HUES48 (cell line): ENCODE measurements around the gene WDR43.

Experiments used
- H3K27ac ChIP-seq: one replicate; pipeline ENCODE4 v1.7.0; 2013; ENCODE audit warnings: low read depth, low read length, inconsistent platforms
- H3K27me3 ChIP-seq: 2 replicates; pipeline ENCODE4 v1.6.1; 2013; ENCODE audit warnings: mild to moderate bottlenecking, low read length; ENCODE audit not compliant: control insufficient read depth, insufficient read depth
- H3K36me3 ChIP-seq: 2 replicates; pipeline ENCODE4 v1.6.1; 2013; ENCODE audit warnings: low read length; ENCODE audit not compliant: control insufficient read depth, insufficient read depth
- H3K4me1 ChIP-seq: 2 replicates; pipeline ENCODE4 v1.6.1; 2013; ENCODE audit warnings: mild to moderate bottlenecking, low read length; ENCODE audit not compliant: control insufficient read depth, insufficient read depth
- H3K4me3 ChIP-seq: 2 replicates; pipeline ENCODE4 v1.5.1; 2013; ENCODE audit warnings: mild to moderate bottlenecking, low read depth, low read length
- H3K9ac ChIP-seq: 2 replicates; pipeline ENCODE4 v1.6.1; 2013; ENCODE audit warnings: mild to moderate bottlenecking, low read depth, low read length, moderate library complexity
- H3K9me3 ChIP-seq: 2 replicates; pipeline ENCODE4 v1.6.1; 2013; ENCODE audit warnings: low read length; ENCODE audit not compliant: control insufficient read depth, insufficient read depth

WDR43 gene

DNA sequence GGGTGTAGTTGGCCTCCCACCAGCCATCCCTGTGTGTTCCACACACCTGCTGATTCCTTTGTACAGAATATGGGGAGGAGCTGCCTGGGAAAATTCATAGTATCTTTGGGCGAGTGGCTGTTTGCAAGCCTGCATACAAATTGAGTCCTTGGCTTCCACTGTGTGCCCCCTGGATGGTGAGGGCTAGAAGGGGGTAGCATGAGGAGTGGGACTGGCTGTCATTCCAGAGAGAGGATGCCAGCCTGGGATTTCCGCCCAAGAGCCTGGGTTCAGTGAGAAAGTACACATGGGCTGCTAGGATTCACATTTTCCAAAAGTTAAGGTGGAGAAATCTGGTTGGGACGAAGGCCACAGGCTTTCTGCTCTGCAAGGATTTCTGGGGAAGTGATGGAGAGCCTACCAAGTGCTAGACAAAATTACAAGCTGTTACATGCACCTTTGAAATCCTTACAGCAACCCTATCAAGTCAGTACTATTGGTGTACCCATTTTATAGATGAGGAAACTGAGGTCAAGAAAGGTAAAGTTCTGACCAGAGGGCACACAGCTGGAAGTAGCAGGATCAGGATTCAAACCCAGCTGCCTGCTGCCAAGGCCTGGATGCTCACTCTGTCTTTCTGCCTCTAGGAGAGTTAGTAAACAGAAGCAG is 86.0 kb downstream of the WDR43 start:
- H3K9ac ChIP-seq, result no peak overlapping the region
- H3K36me3 ChIP-seq, result no peaks in the 10 kb centered on the region

DNA sequence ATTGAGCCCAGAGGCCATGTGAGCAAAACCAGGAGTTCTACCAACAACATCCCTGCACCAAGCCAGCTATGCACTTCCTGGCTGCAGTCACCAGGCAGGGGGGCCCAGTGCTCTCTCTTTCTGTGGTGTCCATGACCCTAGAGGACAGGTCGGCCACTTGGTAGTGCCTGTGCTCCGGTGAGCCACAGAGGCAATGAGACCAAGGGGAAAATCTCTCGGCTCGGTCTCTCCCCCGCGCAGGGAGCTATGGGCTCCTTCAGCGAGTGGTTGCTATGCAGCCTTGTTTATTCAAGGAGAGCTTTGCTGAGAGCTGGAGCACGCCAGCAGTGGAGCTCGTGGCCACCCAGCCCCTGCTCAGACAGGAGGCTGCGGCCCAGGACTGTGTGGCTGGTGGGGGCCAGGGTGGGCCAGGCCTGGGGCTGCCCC is 86.6 kb downstream of the WDR43 start, which contains the start of gene TOGARAM2:
Gene TOGARAM2, plus strand, starts transcription at position 283 of the 426 bp plus-strand sequence. CDS start 13,537 bp downstream, outside the sequence.
- H3K27ac ChIP-seq, result no peak within 1 kb of the TSS
- H3K36me3 ChIP-seq, result no peaks in the 10 kb centered on the region
- H3K27me3 ChIP-seq, result no peaks in the 10 kb centered on the region
- H3K4me3 ChIP-seq, result no peak within 1 kb of the TSS
- H3K9ac ChIP-seq, result no peak within 1 kb of the TSS
- no peaks in the 10 kb centered on the region for H3K9me3 ChIP-seq
- no peaks in the 10 kb centered on the region for H3K4me1 ChIP-seq

More for the DNA sequence above, 86.0 kb downstream of the WDR43 start:
- Histone ChIP-seq H3K9me3 (no peaks in the 10 kb centered on the region), H3K4me1 (no peaks in the 10 kb centered on the region), H3K27me3 (no peaks in the 10 kb centered on the region), H3K4me3 (no peak overlapping the region), H3K27ac (no peak overlapping the region)

GRCh38 chr2:28981620-28982376 is 87.3 kb downstream of the WDR43 start:
- no peak overlapping the region for H3K27ac ChIP-seq

GRCh38 chr2:28982381-28982950 is 88.0 kb downstream of the WDR43 start:
- Histone ChIP-seq H3K4me1 (no peaks in the 10 kb centered on the region), H3K36me3 (no peaks in the 10 kb centered on the region), H3K9me3 (no peaks in the 10 kb centered on the region), H3K4me3 (no peak overlapping the region), H3K27ac (no peak overlapping the region), H3K9ac (no peak overlapping the region), H3K27me3 (no peaks in the 10 kb centered on the region)

More at GRCh38 chr2:28981620-28982376, 87.3 kb downstream of the WDR43 start:
- Histone ChIP-seq H3K9ac (no peak overlapping the region), H3K4me1 (no peaks in the 10 kb centered on the region), H3K36me3 (no peaks in the 10 kb centered on the region), H3K9me3 (no peaks in the 10 kb centered on the region), H3K27me3 (no peaks in the 10 kb centered on the region), H3K4me3 (no peak overlapping the region)

DNA sequence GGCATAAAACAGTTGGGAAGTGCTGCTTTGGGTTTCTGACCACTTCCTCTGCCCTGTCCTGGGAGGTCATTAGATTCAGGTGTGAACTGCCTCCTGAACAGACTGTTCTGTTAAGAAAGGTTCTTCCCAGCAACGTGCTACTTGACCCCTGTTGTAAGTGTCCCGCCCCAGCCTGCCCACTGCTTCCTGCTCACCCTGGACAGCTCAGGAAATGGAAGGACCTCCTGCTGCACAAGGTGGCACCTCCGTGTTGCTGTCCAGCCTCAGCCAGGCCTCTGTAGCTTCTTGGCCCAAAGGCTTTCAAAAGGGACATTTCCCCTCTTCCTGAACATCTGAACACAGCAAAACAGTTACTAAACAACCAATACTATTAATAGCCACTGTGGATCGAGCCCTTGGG is 92.0 kb downstream of the WDR43 start:
- no peaks in the 10 kb centered on the region for H3K36me3 ChIP-seq
- no peaks in the 10 kb centered on the region for H3K27me3 ChIP-seq
- H3K4me1 ChIP-seq, result no peaks in the 10 kb centered on the region
- no peak overlapping the region for H3K4me3 ChIP-seq
- no peak overlapping the region for H3K9ac ChIP-seq
- H3K27ac ChIP-seq, result no peak overlapping the region
- no peaks in the 10 kb centered on the region for H3K9me3 ChIP-seq

- Histone ChIP-seq H3K4me1 (no peaks in the 10 kb centered on the region), H3K36me3 (no peaks in the 10 kb centered on the region), H3K27ac (no peak overlapping the region), H3K27me3 (no peaks in the 10 kb centered on the region), H3K9ac (no peak overlapping the region), H3K4me3 (no peak overlapping the region), H3K9me3 (no peaks in the 10 kb centered on the region)
Measured at GRCh38 chr2:28989973-28990372, 95.5 kb downstream of the WDR43 start.

DNA sequence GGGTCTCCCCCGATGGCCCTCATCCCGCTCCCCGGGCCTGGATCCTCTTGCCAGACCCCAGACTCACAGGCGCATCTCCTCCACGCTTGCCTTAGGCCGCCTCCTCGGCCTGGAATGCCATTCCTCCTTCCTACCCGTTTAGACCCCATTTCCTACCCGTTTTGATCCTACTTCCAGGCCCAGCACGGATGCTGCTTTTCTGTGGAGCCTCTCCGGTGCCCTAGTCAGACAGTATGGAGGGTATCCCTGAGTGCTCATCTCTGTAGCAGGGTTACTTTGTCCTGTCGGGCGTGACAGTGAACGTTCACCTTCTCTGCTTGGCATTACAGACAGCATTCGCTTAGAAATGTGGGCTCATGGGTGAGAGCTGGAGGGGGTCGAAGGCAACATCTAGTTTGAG is 96.0 kb downstream of the WDR43 start:
- Histone ChIP-seq H3K27me3 (no peaks in the 10 kb centered on the region), H3K36me3 (no peaks in the 10 kb centered on the region), H3K9ac (no peak overlapping the region), H3K9me3 (no peaks in the 10 kb centered on the region), H3K27ac (no peak overlapping the region), H3K4me1 (no peaks in the 10 kb centered on the region), H3K4me3 (no peak overlapping the region)

DNA sequence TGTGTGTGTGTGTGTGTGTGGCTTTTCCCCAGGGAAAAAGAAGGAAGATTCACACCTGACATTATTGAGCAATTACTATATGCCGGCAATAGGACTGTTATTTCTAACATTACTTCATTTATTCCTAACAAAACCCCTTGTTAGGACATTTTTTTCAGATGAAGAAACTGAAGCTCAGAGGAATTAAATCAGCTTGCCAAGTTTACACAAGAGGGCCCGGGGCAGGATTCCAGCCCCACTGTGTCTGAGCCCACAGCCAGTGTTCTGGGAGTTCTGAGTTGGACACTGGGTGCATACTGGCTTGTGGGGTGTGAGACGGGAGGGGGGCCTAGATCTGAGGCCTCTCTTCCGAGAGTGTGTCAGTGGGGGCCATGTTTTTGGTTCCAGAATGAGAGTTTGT is 96.6 kb downstream of the WDR43 start:
- Histone ChIP-seq H3K4me3 (no peak overlapping the region), H3K9me3 (no peaks in the 10 kb centered on the region), H3K36me3 (no peaks in the 10 kb centered on the region)

DNA sequence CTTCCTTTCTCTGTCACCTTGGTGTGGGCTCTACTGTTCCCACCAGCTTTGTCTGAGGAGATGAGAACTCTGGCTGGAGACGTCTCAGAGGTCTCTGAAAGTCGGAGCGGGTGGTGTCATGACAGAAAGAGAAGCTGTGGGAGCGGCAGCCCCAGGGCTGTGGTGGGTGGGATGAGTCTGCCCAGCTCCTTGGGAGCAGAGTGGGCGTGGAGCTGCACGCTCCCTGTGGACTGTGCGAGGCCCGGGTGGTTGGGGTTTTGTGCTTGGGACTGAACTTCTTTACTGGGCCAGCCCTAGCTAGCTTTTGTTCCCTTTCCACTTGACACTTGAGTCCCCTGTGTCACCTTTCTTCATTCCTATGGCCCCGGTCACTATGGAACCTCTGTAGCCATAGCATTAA is 97.0 kb downstream of the WDR43 start:
- Histone ChIP-seq H3K36me3 (no peaks in the 10 kb centered on the region), H3K27ac (no peak overlapping the region)

More for the DNA sequence above, 96.6 kb downstream of the WDR43 start:
- H3K9ac ChIP-seq, result no peak overlapping the region
- H3K27ac ChIP-seq, result no peak overlapping the region
- no peaks in the 10 kb centered on the region for H3K27me3 ChIP-seq
- H3K4me1 ChIP-seq, result no peaks in the 10 kb centered on the region

DNA sequence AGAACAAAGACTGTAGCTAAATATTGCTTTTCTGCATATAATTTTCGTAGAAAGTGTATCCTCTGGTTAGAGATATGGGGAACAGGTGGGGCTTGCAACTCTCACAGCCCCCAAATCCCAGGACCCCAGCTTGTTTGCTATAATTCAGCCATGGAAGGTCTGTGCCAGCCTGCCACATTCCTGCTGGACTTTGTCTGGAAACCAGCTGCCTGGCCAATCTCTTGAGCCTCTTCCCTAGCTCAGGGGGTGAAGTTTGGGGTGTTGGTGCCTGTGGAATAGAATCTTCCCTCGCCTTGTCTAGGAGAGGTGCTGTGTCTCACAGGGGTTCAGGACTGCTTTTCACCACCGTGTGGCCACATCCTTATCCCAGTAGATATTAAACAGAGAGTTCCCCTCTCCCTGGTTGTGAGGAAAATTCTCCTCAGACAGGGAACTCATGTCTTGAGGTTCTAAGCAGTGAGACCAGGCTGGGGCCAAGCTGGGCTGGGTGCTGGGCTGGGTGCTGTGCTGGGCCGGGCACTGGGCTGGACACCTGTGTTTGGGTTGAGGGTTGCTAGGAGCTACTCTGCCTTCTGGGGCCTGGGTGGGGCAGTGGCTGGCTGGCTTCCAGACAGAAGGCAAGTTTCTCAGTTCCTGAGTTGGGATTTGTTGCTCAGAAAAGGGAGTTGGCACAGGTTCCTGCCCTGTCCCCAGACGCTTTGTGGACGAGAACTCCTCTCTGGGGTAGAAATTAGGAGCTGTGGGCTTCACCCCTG is 98.9 kb downstream of the WDR43 start:
- H3K9ac ChIP-seq, result no peak overlapping the region
- H3K36me3 ChIP-seq, result no peaks in the 10 kb centered on the region
- no peak overlapping the region for H3K27ac ChIP-seq
- H3K4me1 ChIP-seq, result no peaks in the 10 kb centered on the region
- no peaks in the 10 kb centered on the region for H3K27me3 ChIP-seq
- H3K4me3 ChIP-seq, result no peak overlapping the region
- H3K9me3 ChIP-seq, result no peaks in the 10 kb centered on the region

More for the DNA sequence above, 97.0 kb downstream of the WDR43 start:
- Histone ChIP-seq H3K4me1 (no peaks in the 10 kb centered on the region), H3K9ac (no peak overlapping the region), H3K9me3 (no peaks in the 10 kb centered on the region), H3K4me3 (no peak overlapping the region), H3K27me3 (no peaks in the 10 kb centered on the region)
